CD14-positive monocyte (primary cell): ENCODE measurements around the gene SBK3. TPM values are rescaled to one million over a fixed set of nuclear protein-coding genes. Genes with fewer than 3 reads are reported as not detected.
"Not testable (repeated sequence)": the region's sequence is repeated elsewhere in the genome, so short reads cannot be mapped to it uniquely, and the experiment has no call there.

Experiments used
- DNase-seq, 3 donors: peaks; one replicate each; pipeline ENCODE4 v3.0.0-alpha.2; 2011 to 2022
- H2AFZ ChIP-seq: 2 replicates; pipeline ENCODE4 v1.6.0; 2012; ENCODE audit warnings: mild to moderate bottlenecking, low read depth, low read length, inconsistent platforms; ENCODE audit not compliant: insufficient read depth, poor library complexity, severe bottlenecking
- H3K27ac ChIP-seq, 2 donors: 1 replicate in 1 of 2; 2 replicates in 1 of 2; pipeline ENCODE4 v1.5.1; 2012 to 2013; ENCODE audit warnings: low read length in 2 of 2, control low read depth in 1 of 2, inconsistent platforms in 1 of 2, low read depth in 1 of 2, mild to moderate bottlenecking in 1 of 2
- H3K27me3 ChIP-seq, 2 donors: one replicate each; pipeline versions ENCODE4 v1.6.0 to v1.6.1; 2011 to 2013; ENCODE audit warnings: low read length in 2 of 2; ENCODE audit not compliant: control insufficient read depth in 2 of 2, insufficient read depth in 2 of 2
- H3K36me3 ChIP-seq, 2 donors: replicated peaks in 1 of 2; 1 replicate in 1 of 2; 2 replicates in 1 of 2; pipeline versions ENCODE4 v1.5.1 to v1.6.1; 2012 to 2013; ENCODE audit warnings: low read length in 2 of 2, control low read depth in 1 of 2, inconsistent platforms in 1 of 2, mild to moderate bottlenecking in 1 of 2; ENCODE audit not compliant: insufficient read depth in 2 of 2, control insufficient read depth in 1 of 2
- H3K4me1 ChIP-seq, 2 donors: 1 replicate in 1 of 2; 2 replicates in 1 of 2; pipeline versions ENCODE4 v1.5.1 to v1.6.1; 2012 to 2013; ENCODE audit warnings: low read length in 2 of 2, control low read depth in 1 of 2, inconsistent platforms in 1 of 2, mild to moderate bottlenecking in 1 of 2, moderate library complexity in 1 of 2; ENCODE audit not compliant: insufficient read depth in 2 of 2, control insufficient read depth in 1 of 2
- H3K4me2 ChIP-seq: replicated peaks from 2 replicates; pipeline ENCODE3; 2012; ENCODE audit warnings: low read length, moderate library complexity, mild to moderate bottlenecking; ENCODE audit not compliant: poor library complexity, severe bottlenecking; ENCODE audit errors: extremely low read depth
- H3K4me3 ChIP-seq, 3 experiments: fragments of 200-600 bp in 1 of 3; sonication (generic) in 1 of 3; replicated peaks in 1 of 3; 1 replicate in 2 of 3; 2 replicates in 1 of 3; pipeline ENCODE4 v1.5.1; 2011 to 2013; ENCODE audit warnings: low read length in 3 of 3, mild to moderate bottlenecking in 3 of 3, control low read depth in 2 of 3, low read depth in 2 of 3, inconsistent platforms in 1 of 3, moderate library complexity in 1 of 3
- H3K79me2 ChIP-seq: 2 replicates; pipeline ENCODE4 v1.6.0; 2012; ENCODE audit warnings: mild to moderate bottlenecking, control low read depth, inconsistent platforms, low read length, moderate library complexity; ENCODE audit not compliant: insufficient read depth
- H3K9ac ChIP-seq: 2 replicates; pipeline ENCODE4 v1.6.0; 2017; ENCODE audit warnings: low read length, mild to moderate bottlenecking; ENCODE audit not compliant: insufficient read depth, poor library complexity, severe bottlenecking
- H3K9me3 ChIP-seq, 2 donors: replicated peaks in 1 of 2; 1 replicate in 1 of 2; 2 replicates in 1 of 2; pipeline versions ENCODE4 v1.5.1 to v1.6.1; 2012 to 2013; ENCODE audit warnings: low read length in 2 of 2, control low read depth in 1 of 2; ENCODE audit not compliant: control insufficient read depth in 1 of 2, insufficient read depth in 1 of 2
- H4K20me1 ChIP-seq: 2 replicates; pipeline ENCODE4 v1.6.0; 2012; ENCODE audit warnings: mild to moderate bottlenecking, low read length, control low read depth, moderate library complexity; ENCODE audit not compliant: insufficient read depth
- H3K27ac Mint-ChIP-seq, 7 donors: one replicate each; pipeline ENCODE4 v1.8.0; 2020; ENCODE audit warnings: mild to moderate bottlenecking in 7 of 7, mixed read lengths in 7 of 7, moderate library complexity in 6 of 7, inconsistent platforms in 2 of 7
- H3K27me3 Mint-ChIP-seq, 3 donors: one replicate each; pipeline ENCODE4 v1.8.0; 2021 to 2022; ENCODE audit warnings: low read depth in 3 of 3, mild to moderate bottlenecking in 3 of 3, mixed read lengths in 3 of 3, moderate library complexity in 3 of 3, inconsistent platforms in 1 of 3
- H3K36me3 Mint-ChIP-seq, 2 donors: one replicate each; pipeline ENCODE4 v1.8.0; 2020; ENCODE audit warnings: mixed read lengths in 2 of 2, inconsistent platforms in 1 of 2, mild to moderate bottlenecking in 1 of 2
- H3K4me1 Mint-ChIP-seq: one replicate; pipeline ENCODE4 v1.8.0; 2020; ENCODE audit warnings: mild to moderate bottlenecking, mixed read lengths
- H3K4me3 Mint-ChIP-seq, 2 donors: one replicate each; pipeline ENCODE4 v1.8.0; 2020; ENCODE audit warnings: mild to moderate bottlenecking in 2 of 2, mixed read lengths in 2 of 2, moderate library complexity in 1 of 2
- H3K9me3 Mint-ChIP-seq, 7 donors: one replicate each; pipeline ENCODE4 v1.8.0; 2020 to 2022; ENCODE audit warnings: mixed read lengths in 7 of 7, mild to moderate bottlenecking in 6 of 7, moderate library complexity in 6 of 7, inconsistent platforms in 2 of 7
- WGBS: methylation state at CpG from one replicate; pipeline ENCODE4 v1.1.5; 2013; ENCODE audit warnings: missing lambda C conversion rate; ENCODE audit not compliant: insufficient coverage; 5-methylcytosine and 5-hydroxymethylcytosine counted together
- intact Hi-C, 2 donors: fragments of 100-400 bp; cut with micrococcal nuclease; formaldehyde crosslinking; loops; one replicate each; pipeline versions ENCODE4 v1.15.0 to v1.15.1; 2023
- polyA plus RNA-seq, 3 donors: library from polyadenylated mRNA; depleted of rRNA in 1 of 3; unstranded in 2 of 3; stranded (reverse) in 1 of 3; fragments of 300-500 nt in 2 of 3; fragments of >200 nt in 1 of 3; fragmentation: Illumina TruSeq in 2 of 3; gene quantifications; 1 replicate in 2 of 3; 2 replicates in 1 of 3; pipeline ENCODE4 v1.2.3, GENCODE V29; 2012 to 2021
- TF ChIP-seq, protein P1 (sequence below): fragments of 200-600 bp; IDR thresholded peaks from one replicate; pipeline ENCODE4 v1.8.0; 2022; ENCODE audit warnings: antibody characterized with exemption, mild to moderate bottlenecking

Gene SBK3
- polyA plus RNA-seq, 3 donors = not detected

DNA sequence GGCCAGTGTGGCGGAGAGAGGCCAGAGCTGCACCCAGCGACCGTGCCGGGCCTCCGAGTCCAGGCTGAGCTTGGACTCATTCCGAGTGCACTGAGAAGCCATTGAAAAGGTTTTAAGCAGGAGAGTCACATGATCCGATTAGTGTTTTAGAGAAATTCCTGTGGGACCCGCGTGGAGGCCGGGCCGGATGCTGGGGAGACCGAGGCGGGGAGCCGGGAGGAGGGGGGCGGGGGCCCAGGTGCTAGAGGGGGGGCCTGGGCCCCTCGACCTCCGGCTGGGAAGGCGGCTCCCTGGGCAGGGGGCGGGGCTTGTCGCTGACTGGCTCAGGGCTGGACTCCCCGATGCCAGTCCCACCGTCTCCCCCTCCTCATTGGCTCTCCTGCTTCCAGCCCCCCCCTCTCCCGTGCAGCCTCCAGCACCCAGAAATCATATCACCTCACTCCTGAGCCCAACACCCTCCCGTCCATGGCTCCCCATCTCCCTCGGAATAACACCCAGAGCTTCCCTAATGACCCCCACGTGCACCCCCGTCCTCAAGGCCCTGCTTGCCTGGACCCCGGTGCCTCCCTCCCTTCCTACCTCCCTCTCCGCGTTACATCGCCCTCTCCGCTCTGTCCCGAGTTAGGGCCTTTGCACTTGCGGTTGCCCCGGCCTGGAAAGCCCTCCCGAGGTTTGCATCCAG, 40.5 kb upstream of the SBK3 start:
- Mint-ChIP-seq H3K9me3 (peaks cover 0 to 9% (median 1%) of the 10 kb centered on the region in 7 donors), H3K4me1 (peaks cover 31% of the 10 kb centered on the region), H3K27me3 (peaks cover 25 to 37% (median 34%) of the 10 kb centered on the region in 3 donors), H3K36me3 (peaks cover 0 to 3% of the 10 kb centered on the region in 2 donors), H3K4me3 (peak overlapping the region; percentile 34 to 92), H3K27ac (peak overlapping the region in 1 of 7 donors; percentile 61)
- 2% methylated on average over 24 of the region's 36 CpGs for WGBS
- H3K79me2 ChIP-seq = no peaks in the 10 kb centered on the region
- no peak overlapping the region for H3K4me2 ChIP-seq
- peaks cover 18 to 31% of the 10 kb centered on the region in 2 donors for H3K4me1 ChIP-seq
- no peak overlapping the region for H3K9ac ChIP-seq
- TF ChIP-seq, protein P1, sequence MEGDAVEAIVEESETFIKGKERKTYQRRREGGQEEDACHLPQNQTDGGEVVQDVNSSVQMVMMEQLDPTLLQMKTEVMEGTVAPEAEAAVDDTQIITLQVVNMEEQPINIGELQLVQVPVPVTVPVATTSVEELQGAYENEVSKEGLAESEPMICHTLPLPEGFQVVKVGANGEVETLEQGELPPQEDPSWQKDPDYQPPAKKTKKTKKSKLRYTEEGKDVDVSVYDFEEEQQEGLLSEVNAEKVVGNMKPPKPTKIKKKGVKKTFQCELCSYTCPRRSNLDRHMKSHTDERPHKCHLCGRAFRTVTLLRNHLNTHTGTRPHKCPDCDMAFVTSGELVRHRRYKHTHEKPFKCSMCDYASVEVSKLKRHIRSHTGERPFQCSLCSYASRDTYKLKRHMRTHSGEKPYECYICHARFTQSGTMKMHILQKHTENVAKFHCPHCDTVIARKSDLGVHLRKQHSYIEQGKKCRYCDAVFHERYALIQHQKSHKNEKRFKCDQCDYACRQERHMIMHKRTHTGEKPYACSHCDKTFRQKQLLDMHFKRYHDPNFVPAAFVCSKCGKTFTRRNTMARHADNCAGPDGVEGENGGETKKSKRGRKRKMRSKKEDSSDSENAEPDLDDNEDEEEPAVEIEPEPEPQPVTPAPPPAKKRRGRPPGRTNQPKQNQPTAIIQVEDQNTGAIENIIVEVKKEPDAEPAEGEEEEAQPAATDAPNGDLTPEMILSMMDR = no peak
- intact Hi-C loops = loop anchor here in 1 of 2 donors (5.0 kb wide), 1 partner anchor 37 kb away; the partner anchor contains the start of gene ZNF784
- no peaks in the 10 kb centered on the region for H4K20me1 ChIP-seq
- no peak overlapping the region for H3K4me3 ChIP-seq
- DNase-seq = no peak
- no peak overlapping the region for H3K27ac ChIP-seq
- peaks cover 9 to 29% of the 10 kb centered on the region in 2 donors for H3K27me3 ChIP-seq
- H2AFZ ChIP-seq = peak overlapping the region; percentile 35
- H3K9me3 ChIP-seq = no peaks in the 10 kb centered on the region
- no peaks in the 10 kb centered on the region for H3K36me3 ChIP-seq

DNA sequence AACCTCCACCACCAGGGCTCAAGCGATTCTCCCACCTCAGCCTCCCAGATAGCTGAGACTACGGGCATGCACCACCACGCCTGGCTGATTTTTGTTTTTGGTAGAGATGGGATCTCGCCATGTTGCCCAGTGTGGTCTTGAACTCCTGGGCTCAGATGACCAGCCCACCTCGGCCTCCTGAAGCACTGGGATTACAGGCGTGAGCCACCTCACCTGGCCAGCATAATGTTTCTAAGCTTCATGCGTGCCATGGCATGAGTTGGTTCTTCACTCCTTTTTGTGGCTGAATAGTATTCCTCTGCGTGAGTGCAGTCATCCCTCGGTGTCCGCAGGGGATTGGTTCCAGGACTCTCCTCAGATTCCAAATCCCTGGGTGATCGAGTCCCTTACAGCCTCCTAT, 39.5 kb upstream of the SBK3 start:
- Mint-ChIP-seq H3K9me3 (peaks cover 0 to 9% (median 1%) of the 10 kb centered on the region in 7 donors), H3K27ac (no peak overlapping the region), H3K36me3 (peaks cover 0 to 3% of the 10 kb centered on the region in 2 donors), H3K4me1 (peaks cover 35% of the 10 kb centered on the region), H3K27me3 (peaks cover 25 to 35% (median 34%) of the 10 kb centered on the region in 3 donors), H3K4me3 (peak overlapping the region in 1 of 2 donors; percentile 86)
- H3K4me1 ChIP-seq = peaks cover 22 to 40% of the 10 kb centered on the region in 2 donors
- TF ChIP-seq, protein P1 = no peak
- no peaks in the 10 kb centered on the region for H3K36me3 ChIP-seq
- intact Hi-C loops = loop anchor here in 1 of 2 donors (5.0 kb wide), 2 partner anchors 37 to 47 kb away; partner anchors contain the start of gene ZNF784
- H3K27me3 ChIP-seq = peaks cover 9 to 29% of the 10 kb centered on the region in 2 donors
- 96% methylated on average over 8 of the region's 11 CpGs for WGBS
- H3K4me2 ChIP-seq = no peak overlapping the region
- H3K9me3 ChIP-seq = no peaks in the 10 kb centered on the region
- H3K27ac ChIP-seq = no peak overlapping the region
- H2AFZ ChIP-seq = no peak overlapping the region
- DNase-seq = no peak
- H3K79me2 ChIP-seq = no peaks in the 10 kb centered on the region
- H3K4me3 ChIP-seq = no peak overlapping the region
- no peaks in the 10 kb centered on the region for H4K20me1 ChIP-seq
- no peak overlapping the region for H3K9ac ChIP-seq

DNA sequence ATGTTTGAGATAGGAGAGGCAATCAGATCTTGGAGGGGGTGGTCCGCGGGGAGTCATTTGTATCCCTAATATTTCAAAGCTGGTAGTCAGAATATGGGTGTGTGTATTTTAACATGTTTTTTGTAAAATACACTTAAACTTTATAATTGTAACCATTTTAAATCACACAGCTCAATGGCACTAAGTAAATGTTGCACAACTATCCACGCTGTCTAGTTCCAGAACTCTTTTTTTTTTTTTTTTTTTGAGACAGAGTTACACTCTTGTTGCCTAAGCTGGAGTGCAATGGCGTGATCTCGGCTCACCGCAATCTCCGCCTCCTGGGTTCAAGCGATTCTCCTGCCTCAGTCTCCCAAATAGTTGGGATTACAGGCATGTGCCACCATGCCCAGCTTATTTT, 38.6 kb upstream of the SBK3 start:
- not testable (repeated sequence) for H3K79me2 ChIP-seq, H3K4me2 ChIP-seq, H3K9me3 ChIP-seq, H2AFZ ChIP-seq, H3K36me3 Mint-ChIP-seq, H3K9ac ChIP-seq, H3K9me3 Mint-ChIP-seq, H4K20me1 ChIP-seq, H3K4me3 Mint-ChIP-seq, H3K27ac ChIP-seq, H3K36me3 ChIP-seq, H3K27ac Mint-ChIP-seq, H3K4me3 ChIP-seq, DNase-seq
- Histone ChIP-seq H3K4me1 (peaks cover 27 to 44% of the 10 kb centered on the region in 2 donors), H3K27me3 (peaks cover 9 to 29% of the 10 kb centered on the region in 2 donors)
- intact Hi-C loops = loop anchor here in 1 of 2 donors (5.0 kb wide), 1 partner anchor 48 kb away; no protein-coding TSS in a partner anchor
- no CpG with 5 or more reads among the region's 8 CpGs for WGBS
- Mint-ChIP-seq H3K27me3 (peaks cover 25 to 34% (median 34%) of the 10 kb centered on the region in 3 donors), H3K4me1 (peaks cover 39% of the 10 kb centered on the region)
